PFSK-1 (cell line): ENCODE results near the gene FBXO27.

Experiments used
- POLR2AphosphoS5 ChIP-seq: IDR thresholded peaks from 2 replicates; pipeline ENCODE4 v1.6.1; 2012; ENCODE audit warnings: low read depth, mild to moderate bottlenecking, control low read depth, low read length, moderate library complexity
- SIN3A ChIP-seq: IDR thresholded peaks from 2 replicates; pipeline ENCODE4 v1.6.1; 2012; ENCODE audit warnings: mild to moderate bottlenecking, low read length, moderate library complexity, borderline replicate concordance; ENCODE audit not compliant: insufficient read depth
- TF ChIP-seq, protein P1 (sequence below), 2 experiments: IDR thresholded peaks; 2 replicates each; pipeline versions ENCODE4 v1.6.1 to v1.8.0; 2011 to 2012; ENCODE audit warnings: low read depth in 2 of 2, low read length in 2 of 2, control low read depth in 1 of 2, inconsistent platforms in 1 of 2, mild to moderate bottlenecking in 1 of 2, moderate library complexity in 1 of 2; ENCODE audit not compliant: insufficient read depth in 1 of 2

DNA sequence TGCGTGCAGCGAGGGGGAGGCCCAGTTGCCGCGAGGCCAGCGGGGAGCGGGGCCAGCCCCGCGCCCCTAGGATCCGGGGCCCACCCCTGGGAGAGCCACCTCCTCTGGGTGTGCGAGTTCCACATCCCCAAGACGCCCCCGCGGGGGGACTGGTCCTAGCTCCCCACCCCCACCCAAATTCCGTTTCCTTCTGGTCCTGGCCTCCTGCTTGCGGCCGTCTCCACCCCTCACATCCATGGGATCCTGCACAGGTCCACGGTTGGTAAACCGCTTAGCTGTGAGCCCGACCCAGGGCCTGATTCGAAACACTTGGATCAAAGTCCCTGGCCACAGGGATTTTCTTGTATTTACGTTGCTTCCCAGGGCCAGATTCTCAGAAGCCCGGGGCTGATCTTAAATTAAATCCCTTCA lies 56.5 kb downstream of the FBXO27 start:
- no peak for TF ChIP-seq POLR2AphosphoS5
- TF ChIP-seq, protein P1, sequence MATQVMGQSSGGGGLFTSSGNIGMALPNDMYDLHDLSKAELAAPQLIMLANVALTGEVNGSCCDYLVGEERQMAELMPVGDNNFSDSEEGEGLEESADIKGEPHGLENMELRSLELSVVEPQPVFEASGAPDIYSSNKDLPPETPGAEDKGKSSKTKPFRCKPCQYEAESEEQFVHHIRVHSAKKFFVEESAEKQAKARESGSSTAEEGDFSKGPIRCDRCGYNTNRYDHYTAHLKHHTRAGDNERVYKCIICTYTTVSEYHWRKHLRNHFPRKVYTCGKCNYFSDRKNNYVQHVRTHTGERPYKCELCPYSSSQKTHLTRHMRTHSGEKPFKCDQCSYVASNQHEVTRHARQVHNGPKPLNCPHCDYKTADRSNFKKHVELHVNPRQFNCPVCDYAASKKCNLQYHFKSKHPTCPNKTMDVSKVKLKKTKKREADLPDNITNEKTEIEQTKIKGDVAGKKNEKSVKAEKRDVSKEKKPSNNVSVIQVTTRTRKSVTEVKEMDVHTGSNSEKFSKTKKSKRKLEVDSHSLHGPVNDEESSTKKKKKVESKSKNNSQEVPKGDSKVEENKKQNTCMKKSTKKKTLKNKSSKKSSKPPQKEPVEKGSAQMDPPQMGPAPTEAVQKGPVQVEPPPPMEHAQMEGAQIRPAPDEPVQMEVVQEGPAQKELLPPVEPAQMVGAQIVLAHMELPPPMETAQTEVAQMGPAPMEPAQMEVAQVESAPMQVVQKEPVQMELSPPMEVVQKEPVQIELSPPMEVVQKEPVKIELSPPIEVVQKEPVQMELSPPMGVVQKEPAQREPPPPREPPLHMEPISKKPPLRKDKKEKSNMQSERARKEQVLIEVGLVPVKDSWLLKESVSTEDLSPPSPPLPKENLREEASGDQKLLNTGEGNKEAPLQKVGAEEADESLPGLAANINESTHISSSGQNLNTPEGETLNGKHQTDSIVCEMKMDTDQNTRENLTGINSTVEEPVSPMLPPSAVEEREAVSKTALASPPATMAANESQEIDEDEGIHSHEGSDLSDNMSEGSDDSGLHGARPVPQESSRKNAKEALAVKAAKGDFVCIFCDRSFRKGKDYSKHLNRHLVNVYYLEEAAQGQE (IDR thresholded peaks at IDR 0.05; ENCODE audit: insufficient read depth in 1 of 2, low read depth in 2 of 2, low read length in 2 of 2): no peak
- TF ChIP-seq SIN3A: no peak
